A673 (cell line): Measurements from ENCODE around the gene ANGPTL2. TPM values are rescaled to one million over a fixed set of nuclear protein-coding genes. Genes with fewer than 3 reads are reported as not detected.

Source experiments
- BruUV-seq: library from RNA; stranded (reverse); fragments of 400-500 nt; replicated peaks from 2 replicates; lab custom pipeline; 2021; lab: Mats Ljungman, UMichigan
- CTCF ChIA-PET: fragments of 300-600 bp; sonication (Branson Sonifier 250); formaldehyde crosslinking; loops from one replicate; lab custom pipeline; 2022; ENCODE audit warnings: antibody characterized with exemption; lab: Charles Lee
- POLR2A ChIA-PET: fragments of 300-600 bp; sonication (Branson Sonifier 250); formaldehyde crosslinking; loops from one replicate; lab custom pipeline; 2022; ENCODE audit warnings: antibody characterized with exemption; ENCODE audit not compliant: low non-redundant PET; lab: Charles Lee
- DNase-seq: peaks from one replicate; pipeline ENCODE4 v3.0.0-alpha.2; 2015; ENCODE audit warnings: low spot score
- H3K27ac ChIP-seq: fragments of 200-600 bp; sonication (generic); 2 replicates; pipeline ENCODE4 v1.5.1; 2016; ENCODE audit warnings: mixed run types, low read depth, mild to moderate bottlenecking, mixed read lengths, antibody characterized with exemption, low read length; ENCODE audit not compliant: poor library complexity, severe bottlenecking
- H3K27me3 ChIP-seq: fragments of 200-600 bp; sonication (generic); replicated peaks from 2 replicates; pipeline ENCODE4 v1.6.1; 2017; ENCODE audit warnings: mixed run types, low read depth, mild to moderate bottlenecking, mixed read lengths, antibody characterized with exemption, low read length; ENCODE audit not compliant: insufficient read depth, poor library complexity
- H3K36me3 ChIP-seq: fragments of 200-600 bp; sonication (generic); 2 replicates; pipeline ENCODE4 v1.6.1; 2016; ENCODE audit warnings: mixed run types, mild to moderate bottlenecking, mixed read lengths, antibody characterized with exemption, low read length; ENCODE audit not compliant: insufficient read depth, poor library complexity, severe bottlenecking
- H3K4me1 ChIP-seq: fragments of 200-600 bp; sonication (generic); 2 replicates; pipeline ENCODE4 v1.6.1; 2017; ENCODE audit warnings: mixed run types, mild to moderate bottlenecking, mixed read lengths, antibody characterized with exemption, low read length; ENCODE audit not compliant: insufficient read depth, poor library complexity, severe bottlenecking
- H3K4me3 ChIP-seq: fragments of 200-600 bp; sonication (generic); 2 replicates; pipeline ENCODE4 v1.5.1; 2016; ENCODE audit warnings: low read depth, mixed run types, mild to moderate bottlenecking, mixed read lengths, low read length; ENCODE audit not compliant: poor library complexity, severe bottlenecking
- H3K9me3 ChIP-seq: fragments of 200-600 bp; sonication (generic); 2 replicates; pipeline ENCODE4 v1.6.1; 2016; ENCODE audit warnings: mixed run types, low read depth, mild to moderate bottlenecking, mixed read lengths, antibody characterized with exemption, low read length; ENCODE audit not compliant: poor library complexity, severe bottlenecking
- EZH2 ChIP-seq: fragments of 200-600 bp; sonication (generic); IDR thresholded peaks from 2 replicates; pipeline ENCODE4 v1.6.1; 2017; ENCODE audit warnings: borderline replicate concordance, low read depth, mild to moderate bottlenecking, mixed read lengths, antibody characterized with exemption, low read length; ENCODE audit not compliant: poor library complexity, severe bottlenecking
- intact Hi-C: fragments of 100-400 bp; cut with micrococcal nuclease; formaldehyde crosslinking; loops from one replicate; pipeline ENCODE4 v1.10.0; 2022; ENCODE audit not compliant: unreplicated experiment
- total RNA-seq: library from RNA; stranded (reverse); gene quantifications from 2 replicates; pipeline ENCODE4 v1.2.3, GENCODE V29; 2021
- TF ChIP-seq, protein P1 (sequence below): fragments of 300-800, 200-600 bp; sonication (generic); conservative IDR thresholded peaks from 2 replicates; pipeline ENCODE4 v1.5.1; 2017; ENCODE audit warnings: low read depth, mild to moderate bottlenecking, antibody characterized with exemption, low read length, moderate library complexity, mixed read lengths

Gene ANGPTL2
- total RNA-seq, 1 experiment from 2014 or later, result 2.5 TPM

DNA sequence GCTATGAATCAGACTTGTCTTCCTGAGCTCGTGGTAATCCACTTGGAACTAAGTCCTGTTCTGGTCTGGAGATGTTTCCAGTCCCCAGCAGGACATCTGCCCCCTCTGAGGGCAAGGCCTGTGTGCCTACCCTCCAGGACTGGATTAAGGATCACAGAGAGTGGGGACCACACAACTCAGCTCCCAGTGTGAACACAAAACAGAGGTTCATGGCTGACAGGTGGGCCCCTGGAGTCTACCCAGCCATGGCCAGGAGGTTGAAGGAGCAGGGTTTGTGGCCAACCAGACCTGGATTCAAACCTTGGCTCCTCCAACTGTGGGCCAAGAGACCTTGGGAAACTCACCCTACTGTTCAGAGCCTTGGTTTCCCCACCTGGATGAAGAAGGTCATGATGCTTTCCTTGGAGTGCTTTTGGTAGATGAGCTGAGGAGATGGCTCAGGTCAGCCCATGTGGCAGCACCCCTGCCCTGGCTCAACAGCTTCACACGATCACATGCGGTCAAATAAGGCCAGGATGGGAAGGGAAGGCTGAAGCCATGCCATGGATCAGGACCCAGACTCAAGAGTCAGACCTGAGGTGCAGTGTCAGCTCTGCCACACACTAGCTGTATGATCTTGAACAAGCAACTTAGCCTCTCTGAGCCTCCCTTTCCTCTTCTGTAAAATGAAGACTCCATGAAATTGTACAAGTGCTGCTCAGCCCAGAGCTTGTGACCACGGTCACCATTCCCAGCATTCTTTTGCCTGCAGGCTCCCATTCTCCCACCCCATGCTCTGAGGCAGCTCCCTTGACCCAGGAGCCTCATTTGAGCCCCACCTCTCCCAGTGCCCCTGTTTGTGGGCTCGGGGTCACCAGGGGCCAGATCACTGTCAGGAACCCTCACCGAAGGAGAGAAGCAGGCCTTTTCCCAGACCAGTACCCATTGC lies 27.3 kb upstream of the ANGPTL2 start:
- intact Hi-C loops, result no loop called here
- Histone ChIP-seq H3K36me3 (no peaks in the 10 kb centered on the region), H3K9me3 (no peaks in the 10 kb centered on the region), H3K27me3 (no peaks in the 10 kb centered on the region), H3K4me1 (no peaks in the 10 kb centered on the region), H3K4me3 (no peak overlapping the region), H3K27ac (no peak overlapping the region)
- ChIA-PET POLR2A (no interaction called here), CTCF (no interaction called here)
- BruUV-seq, result no TSS peak
- TF ChIP-seq, protein P1, sequence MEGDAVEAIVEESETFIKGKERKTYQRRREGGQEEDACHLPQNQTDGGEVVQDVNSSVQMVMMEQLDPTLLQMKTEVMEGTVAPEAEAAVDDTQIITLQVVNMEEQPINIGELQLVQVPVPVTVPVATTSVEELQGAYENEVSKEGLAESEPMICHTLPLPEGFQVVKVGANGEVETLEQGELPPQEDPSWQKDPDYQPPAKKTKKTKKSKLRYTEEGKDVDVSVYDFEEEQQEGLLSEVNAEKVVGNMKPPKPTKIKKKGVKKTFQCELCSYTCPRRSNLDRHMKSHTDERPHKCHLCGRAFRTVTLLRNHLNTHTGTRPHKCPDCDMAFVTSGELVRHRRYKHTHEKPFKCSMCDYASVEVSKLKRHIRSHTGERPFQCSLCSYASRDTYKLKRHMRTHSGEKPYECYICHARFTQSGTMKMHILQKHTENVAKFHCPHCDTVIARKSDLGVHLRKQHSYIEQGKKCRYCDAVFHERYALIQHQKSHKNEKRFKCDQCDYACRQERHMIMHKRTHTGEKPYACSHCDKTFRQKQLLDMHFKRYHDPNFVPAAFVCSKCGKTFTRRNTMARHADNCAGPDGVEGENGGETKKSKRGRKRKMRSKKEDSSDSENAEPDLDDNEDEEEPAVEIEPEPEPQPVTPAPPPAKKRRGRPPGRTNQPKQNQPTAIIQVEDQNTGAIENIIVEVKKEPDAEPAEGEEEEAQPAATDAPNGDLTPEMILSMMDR, result no peak
- no peak for TF ChIP-seq EZH2
- DNase-seq, result no peak

DNA sequence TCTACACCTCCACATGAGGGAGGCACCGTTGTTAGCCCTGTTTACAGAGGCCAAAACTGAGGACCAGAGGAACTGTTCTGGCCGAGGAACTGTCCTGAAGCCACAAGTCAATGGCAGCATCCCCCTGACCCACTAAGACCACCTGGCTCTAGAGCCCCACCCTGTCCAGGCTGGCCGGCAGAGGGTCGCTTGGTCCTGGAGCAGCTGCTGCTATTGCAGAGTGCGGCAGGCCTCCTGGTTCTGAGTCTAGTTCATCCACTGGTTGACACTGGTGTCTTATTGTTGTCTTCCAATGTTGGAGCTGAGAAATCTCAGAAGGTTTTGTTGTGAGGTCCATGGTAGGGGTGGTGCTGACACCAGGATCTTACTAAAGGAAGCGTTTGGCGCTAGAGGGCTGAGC lies 26.6 kb upstream of the ANGPTL2 start:
- Histone ChIP-seq H3K4me3 (no peak overlapping the region), H3K9me3 (no peaks in the 10 kb centered on the region), H3K4me1 (no peaks in the 10 kb centered on the region), H3K27me3 (no peaks in the 10 kb centered on the region), H3K27ac (no peak overlapping the region), H3K36me3 (no peaks in the 10 kb centered on the region)
- ChIA-PET CTCF (no interaction called here), POLR2A (no interaction called here)
- intact Hi-C loops, result no loop called here
- TF ChIP-seq EZH2, result no peak
- TF ChIP-seq, protein P1, result no peak
- DNase-seq, result no peak
- BruUV-seq, result no TSS peak

DNA sequence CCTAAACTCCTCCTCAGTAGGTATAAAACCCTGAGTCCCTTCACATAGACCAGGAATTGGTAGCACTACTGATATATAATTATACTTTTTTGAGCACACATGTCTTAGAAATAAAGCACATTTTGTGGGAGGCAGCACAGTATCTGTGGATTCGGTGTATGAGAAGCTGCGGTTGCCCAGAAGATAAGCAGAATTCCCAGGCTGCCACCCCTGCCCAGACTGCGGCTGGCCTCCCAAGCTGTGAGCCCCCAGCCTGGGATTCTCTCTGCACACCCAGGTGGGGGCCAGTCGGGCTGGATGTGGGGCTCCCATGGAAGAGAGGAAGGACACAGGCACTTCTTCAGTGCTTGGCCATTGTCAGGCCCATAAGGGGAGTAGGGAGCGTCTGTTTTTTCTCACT lies 25.6 kb upstream of the ANGPTL2 start:
- Histone ChIP-seq H3K36me3 (no peaks in the 10 kb centered on the region), H3K4me1 (no peaks in the 10 kb centered on the region), H3K9me3 (no peaks in the 10 kb centered on the region), H3K27me3 (no peaks in the 10 kb centered on the region), H3K4me3 (no peak overlapping the region), H3K27ac (no peak overlapping the region)
- intact Hi-C loops, result no loop called here
- ChIA-PET POLR2A (interaction anchor here (0.6 kb wide), 1 partner anchor 11 kb away, joined by 4 read pairs; no protein-coding TSS in a partner anchor), CTCF (no interaction called here)
- no peak for TF ChIP-seq EZH2
- TF ChIP-seq, protein P1, result no peak
- no TSS peak for BruUV-seq
- no peak for DNase-seq
